NCI-H446 (cell line): ENCODE measurements around the gene CCDC88C.

ENCODE experiments used
- DNase-seq, 2 experiments: peaks; one replicate each; lab custom pipeline; 2025; lab: John Stamatoyannopoulos, UW

CCDC88C gene

GRCh38 chr14:91309756-91310280, 107.8 kb downstream of the CCDC88C start:
- no peak for DNase-seq

- DNase-seq = no peak
These were observed 109.3 kb downstream of the CCDC88C start for GRCh38 chr14:91308337-91308736.

- no peak for DNase-seq
These were observed 110.0 kb downstream of the CCDC88C start for GRCh38 chr14:91307652-91308051.

GRCh38 chr14:91307046-91307445, 110.6 kb downstream of the CCDC88C start:
- no peak for DNase-seq

GRCh38 chr14:91306547-91306946, 111.1 kb downstream of the CCDC88C start:
- no peak for DNase-seq

GRCh38 chr14:91305650-91306431, 111.8 kb downstream of the CCDC88C start:
- DNase-seq = no peak

- no peak for DNase-seq
These were observed 113.7 kb downstream of the CCDC88C start for GRCh38 chr14:91303924-91304229.

GRCh38 chr14:91303091-91303923, 114.3 kb downstream of the CCDC88C start:
- no peak for DNase-seq

GRCh38 chr14:91302391-91302790, 115.2 kb downstream of the CCDC88C start:
- no peak for DNase-seq

GRCh38 chr14:91300957-91301356, 116.7 kb downstream of the CCDC88C start:
- no peak for DNase-seq

GRCh38 chr14:91300283-91300895, 117.2 kb downstream of the CCDC88C start:
- DNase-seq = no peak

- DNase-seq = no peak
These were observed 118.2 kb downstream of the CCDC88C start for GRCh38 chr14:91299121-91300115.

- no peak for DNase-seq
These were observed 119.0 kb downstream of the CCDC88C start for GRCh38 chr14:91298576-91298975.

- no peak for DNase-seq
These were observed 120.4 kb downstream of the CCDC88C start for GRCh38 chr14:91297081-91297711.

- no peak for DNase-seq
These were observed 121.5 kb downstream of the CCDC88C start for GRCh38 chr14:91295851-91296796.

- peak; percentile 75 to 91 for DNase-seq
These were observed 122.3 kb downstream of the CCDC88C start for GRCh38 chr14:91295276-91295845.

- no peak for DNase-seq
These were observed 123.5 kb downstream of the CCDC88C start for GRCh38 chr14:91294153-91294552.

GRCh38 chr14:91293281-91293680, 124.3 kb downstream of the CCDC88C start:
- DNase-seq = no peak

- DNase-seq = no peak
These were observed 125.1 kb downstream of the CCDC88C start for GRCh38 chr14:91292491-91292890.
